ENCODE results near the gene EFNA5. TPM values are rescaled to one million over a fixed set of nuclear protein-coding genes. Genes with fewer than 3 reads are reported as not detected.

EFNA5 gene
- total and polyA plus RNA-seq, 2 of the 8 experiments (the other 6 are each of a cell fraction or from before 2014, with no cell fraction given), result 9.6 to 21.8 TPM

GRCh38 chr5:107352576-107352975, 318.2 kb downstream of the EFNA5 start:
- no peaks in the 10 kb centered on the region for H3K27me3 ChIP-seq (replicated peaks in 1 of 4; ENCODE audit: control insufficient read depth in 3 of 4, extremely low read depth in 1 of 4, insufficient read depth in 3 of 4, low read length in 3 of 4)
- H3K9me3 ChIP-seq (ENCODE audit: insufficient read depth in 2 of 2, low read depth in 1 of 2, low read length in 1 of 2), result peaks cover under 1% of the 10 kb centered on the region in 2 experiments; a peak in 2 of 4 replicates
- WGBS, 2 experiments (ENCODE audit: extremely low coverage in 1 of 2, insufficient coverage in 1 of 2, insufficient read length in 1 of 2, insufficient replicate concordance in 2 of 2, low coverage in 1 of 2, low lambda C conversion rate in 2 of 2, missing lambda C conversion rate in 1 of 2), result 84% methylated on average over 2 of the region's 2 CpGs; no CpG with 5 or more reads in 1 of the 2 experiments
- no peaks in the 10 kb centered on the region for H3K23me2 ChIP-seq (ENCODE audit: low read depth, low read length)
- H2BK12ac ChIP-seq (ENCODE audit: low read depth, low read length), result no peak overlapping the region
- 0 out of 2 replicates have a peak overlapping the region, but pooled peaks have one; percentile 40 for H2BK20ac ChIP-seq (ENCODE audit: low read length)
- H3K18ac ChIP-seq (ENCODE audit: extremely low read depth, low read length), result no peak overlapping the region
- ChIA-PET POLR2A (ENCODE audit: partially characterized antibody) (no interaction called here), CTCF (ENCODE audit: partially characterized antibody) (no interaction called here)
- no peak overlapping the region for H2AK5ac ChIP-seq (ENCODE audit: low read depth, low read length)
- H4K91ac ChIP-seq (replicated peaks; ENCODE audit: insufficient read length, low read length), result no peak overlapping the region
- no peak overlapping the region for H2AFZ ChIP-seq (ENCODE audit: low read length)
- DNase-seq (ENCODE audit: low read depth in 1 of 2, low spot score in 2 of 2) (no peak), FAIRE-seq (no peak)
- no peaks in the 10 kb centered on the region for H3K79me2 ChIP-seq (ENCODE audit: control insufficient read depth in 1 of 2, insufficient read depth in 2 of 2, low read length in 2 of 2)
- no peak overlapping the region for H2BK15ac ChIP-seq (ENCODE audit: low read length)
- H4K5ac ChIP-seq (ENCODE audit: insufficient read length, low read depth, low read length), result no peak overlapping the region
- H4K20me1 ChIP-seq (replicated peaks in 1 of 2; ENCODE audit: control insufficient read depth in 1 of 2, insufficient read depth in 2 of 2, low read length in 2 of 2), result no peaks in the 10 kb centered on the region
- peak overlapping the region; percentile 57; the same call in 1 of the 2 replicates for H4K8ac ChIP-seq (ENCODE audit: extremely low read depth, insufficient read depth, low read length)
- H3K56ac ChIP-seq (replicated peaks; ENCODE audit: insufficient read length, low read depth, low read length), result no peak overlapping the region
- H3K79me1 ChIP-seq (ENCODE audit: low read depth, low read length), result no peaks in the 10 kb centered on the region
- no peak overlapping the region for H3K27ac ChIP-seq (ENCODE audit: low read depth, low read length)
- H3K4me2 ChIP-seq (ENCODE audit: insufficient read depth in 1 of 2, low read depth in 2 of 2, low read length in 2 of 2), result no peak overlapping the region
- no peak overlapping the region for H3K9ac ChIP-seq (replicated peaks in 1 of 4; ENCODE audit: extremely low read depth in 1 of 4, low read depth in 3 of 4, low read length in 3 of 4)
- H3K36me3 ChIP-seq (ENCODE audit: control insufficient read depth in 2 of 4, insufficient read depth in 4 of 4, low read length in 3 of 4), result no peaks in the 10 kb centered on the region
- H2BK120ac ChIP-seq (replicated peaks; ENCODE audit: low read depth, low read length), result no peak overlapping the region
- no peak overlapping the region for H3K23ac ChIP-seq (ENCODE audit: insufficient read length)
- H3K14ac ChIP-seq (ENCODE audit: insufficient read length), result no peak overlapping the region
- no peak overlapping the region for H3K4me3 ChIP-seq (ENCODE audit: extremely low read depth in 1 of 4, insufficient read depth in 2 of 4, low read depth in 3 of 4, low read length in 4 of 4)
- no peaks in the 10 kb centered on the region for H3K4me1 ChIP-seq (replicated peaks in 1 of 4; ENCODE audit: control insufficient read depth in 3 of 4, insufficient read depth in 4 of 4, low read length in 3 of 4)
- no peak overlapping the region for H3K4ac ChIP-seq (replicated peaks; ENCODE audit: insufficient read length, low read depth, low read length)
- H2BK5ac ChIP-seq (ENCODE audit: low read depth, low read length), result no peak overlapping the region
- TF ChIP-seq KDM5A (IDR thresholded peaks at IDR 0.05; ENCODE audit: low read length) (no peak), KDM1A (IDR thresholded peaks at IDR 0.05; ENCODE audit: borderline replicate concordance, low read length) (no peak), SIX5 (IDR thresholded peaks at IDR 0.05; ENCODE audit: low read depth, low read length) (no peak), SIN3A (conservative IDR thresholded peaks at IDR 0.05 in 1 of 2, IDR thresholded peaks at IDR 0.05 in 1 of 2; ENCODE audit: low read depth in 1 of 2, low read length in 2 of 2) (no peak), ZNF274 (IDR thresholded peaks at IDR 0.05; ENCODE audit: borderline replicate concordance, extremely low read depth, low read length) (no peak), CTCF (IDR thresholded peaks at IDR 0.05; ENCODE audit: control extremely low read depth in 1 of 3, insufficient read depth in 1 of 3, low read depth in 1 of 3, low read length in 3 of 3) (peak in 2 of 3 experiments; percentile 31; a peak in 2 of 4 replicates), BACH1 (IDR thresholded peaks at IDR 0.05; ENCODE audit: low read length) (no peak), POU5F1 (IDR thresholded peaks at IDR 0.05; ENCODE audit: low read depth, low read length) (no peak), FOSL1 (IDR thresholded peaks at IDR 0.05; ENCODE audit: insufficient read depth, low read depth, low read length) (no peak), ASH2L (IDR thresholded peaks at IDR 0.05; ENCODE audit: low read length) (no peak), TEAD4 (IDR thresholded peaks at IDR 0.05; ENCODE audit: low read depth, low read length) (no peak), SIRT6 (IDR thresholded peaks at IDR 0.05; ENCODE audit: low read length) (no peak)

Data from H1 (cell line).